GM19023 (cell line): ENCODE measurements around the gene TRAPPC8.
"Not testable (repeated sequence)": the region's sequence is repeated elsewhere in the genome, so short reads cannot be mapped to it uniquely, and the experiment has no call there.

ENCODE experiments used
- ATAC-seq: cut with Tn5 transposase; IDR thresholded peaks from one replicate; pipeline ENCODE4 v1.9.1; 2021; ENCODE audit warnings: mild to moderate bottlenecking, moderate library complexity; ENCODE audit not compliant: unreplicated experiment

The TRAPPC8 gene

DNA sequence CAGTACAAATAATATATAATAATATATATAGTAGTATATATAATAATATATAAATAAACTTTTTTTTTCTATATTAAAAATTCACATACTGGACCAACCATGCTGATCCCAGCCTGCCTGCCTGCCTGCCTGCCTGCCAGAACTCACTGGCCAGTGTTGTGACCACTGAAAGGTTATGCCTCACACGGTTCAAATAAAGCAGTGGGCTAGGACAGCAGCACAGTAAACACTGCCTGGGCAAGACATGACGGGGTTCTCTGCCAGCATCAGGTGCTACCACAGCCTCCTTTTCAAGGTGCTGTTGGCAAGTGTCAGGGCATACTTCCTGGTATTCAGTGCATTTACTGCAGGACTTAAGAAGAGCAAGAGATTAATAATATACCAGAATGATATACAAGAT lies 67.6 kb downstream of the TRAPPC8 start:
- ATAC-seq: no peak

DNA sequence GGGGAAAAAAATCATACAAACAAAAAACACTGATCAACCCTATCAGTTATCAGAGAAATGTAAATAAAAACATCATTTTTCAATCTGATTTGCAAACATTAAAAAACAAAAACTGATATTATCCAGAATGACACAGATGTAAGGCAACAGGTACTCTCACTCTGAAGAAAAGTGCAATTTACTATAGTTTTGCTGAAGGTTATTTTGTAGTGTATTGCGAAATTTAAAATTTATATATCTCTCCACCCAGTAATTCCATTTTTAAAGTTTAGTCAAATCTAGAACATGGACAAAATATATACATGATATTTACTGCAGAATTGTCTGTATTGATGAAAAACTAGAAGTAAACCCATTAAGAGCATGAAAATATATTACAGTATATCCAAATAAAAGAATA lies 79.8 kb downstream of the TRAPPC8 start:
- no peak for ATAC-seq

DNA sequence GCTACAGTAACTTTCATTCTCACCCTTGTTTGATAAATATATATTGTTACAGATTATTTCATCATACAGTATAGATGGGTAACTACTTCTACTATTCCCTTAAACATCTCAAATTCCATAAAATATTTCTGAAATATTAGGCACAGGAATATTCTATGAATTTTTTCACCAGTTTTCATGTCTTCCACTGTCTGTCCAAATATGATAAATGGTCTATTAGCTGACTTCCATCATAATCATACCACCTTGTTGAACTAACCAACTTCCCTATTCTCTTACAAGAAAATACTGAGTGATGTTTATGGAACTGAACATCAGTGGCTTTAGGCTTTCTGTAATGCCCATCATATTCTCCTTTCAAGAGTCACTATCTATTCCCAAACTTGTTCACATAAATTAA lies 82.4 kb downstream of the TRAPPC8 start:
- no peak for ATAC-seq

DNA sequence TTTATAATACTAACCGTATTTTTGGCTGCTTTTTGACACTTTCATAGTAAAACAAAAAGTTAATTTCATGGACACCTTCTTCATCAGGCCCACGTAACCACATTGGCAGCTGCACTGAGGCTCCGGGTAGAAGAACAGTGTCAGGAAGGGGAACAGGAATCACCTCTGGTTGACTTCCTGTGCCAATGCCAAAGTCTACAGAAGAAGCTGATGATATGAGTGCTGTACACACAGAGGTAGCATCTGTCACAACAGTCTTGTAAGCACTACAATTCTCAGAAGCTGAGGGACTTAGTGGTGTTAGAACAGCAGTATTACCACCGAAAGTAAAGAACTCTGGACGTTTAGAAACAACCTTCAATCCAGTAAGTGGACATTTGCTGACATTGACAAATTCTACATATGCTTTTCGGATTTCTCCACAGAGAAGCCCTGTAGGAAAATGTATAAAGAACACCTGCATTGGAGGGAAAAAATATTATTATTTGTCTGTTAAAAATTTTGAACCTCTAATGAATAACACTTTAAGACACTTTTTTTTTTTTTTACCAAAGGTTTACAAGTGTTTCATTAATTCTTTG lies 85.3 kb downstream of the TRAPPC8 start:
- no peak for ATAC-seq

DNA sequence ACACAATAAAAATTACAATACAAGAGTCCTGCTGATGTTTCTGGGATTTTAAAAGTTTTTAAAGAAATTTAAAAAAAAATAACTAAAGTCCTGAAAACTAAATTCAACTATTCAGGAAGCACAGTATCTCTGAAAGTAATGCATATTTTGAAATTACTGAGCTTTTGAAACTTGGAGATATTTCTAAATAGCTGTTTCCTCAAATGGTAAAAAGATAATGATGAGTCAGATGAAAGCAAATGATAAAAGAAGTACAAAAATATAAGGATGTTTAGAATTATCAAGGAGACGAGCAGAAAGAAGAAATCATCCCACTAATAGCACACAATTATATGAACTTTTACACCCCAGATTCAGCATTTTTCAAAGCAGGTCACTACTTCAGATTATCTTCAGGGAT lies 92.1 kb downstream of the TRAPPC8 start:
- ATAC-seq: no peak

DNA sequence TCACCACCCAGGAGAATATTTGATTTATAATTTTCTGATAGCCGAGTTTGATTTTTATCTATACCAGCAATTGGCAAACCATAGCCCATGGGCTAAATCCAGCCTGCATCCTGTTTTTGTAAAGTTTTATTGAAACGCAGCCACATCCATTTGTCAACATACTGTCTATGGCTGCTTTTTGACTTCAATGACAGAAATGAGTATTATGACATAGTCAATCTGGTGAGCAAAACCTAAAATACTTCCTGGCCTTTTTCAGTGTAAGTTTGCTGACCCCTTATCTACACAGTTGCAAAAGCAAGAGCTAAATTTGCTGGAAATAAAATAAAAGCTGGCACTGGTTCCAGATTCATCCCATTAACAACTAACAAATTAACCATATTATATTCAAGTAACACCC lies 102.4 kb downstream of the TRAPPC8 start:
- ATAC-seq: no peak

DNA sequence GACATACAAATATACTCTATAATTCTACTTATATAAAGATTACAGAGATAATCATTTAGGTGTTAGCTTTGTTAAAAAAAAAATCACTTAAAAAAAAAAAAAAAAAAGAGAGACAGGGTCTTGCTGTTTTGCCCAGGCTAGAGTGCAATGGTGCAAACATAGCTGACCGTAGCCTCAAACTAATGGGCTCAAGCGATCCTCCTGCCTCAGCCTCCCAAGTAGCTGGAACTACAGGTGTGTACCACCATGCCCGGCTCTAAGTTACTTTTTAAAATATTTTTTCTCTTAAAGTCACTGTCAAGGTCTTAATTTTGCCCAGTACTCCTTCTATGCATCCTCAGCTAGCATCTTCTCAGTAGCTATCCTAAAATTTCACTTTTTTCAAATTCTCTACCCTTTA lies 105.0 kb downstream of the TRAPPC8 start:
- no peak for ATAC-seq

DNA sequence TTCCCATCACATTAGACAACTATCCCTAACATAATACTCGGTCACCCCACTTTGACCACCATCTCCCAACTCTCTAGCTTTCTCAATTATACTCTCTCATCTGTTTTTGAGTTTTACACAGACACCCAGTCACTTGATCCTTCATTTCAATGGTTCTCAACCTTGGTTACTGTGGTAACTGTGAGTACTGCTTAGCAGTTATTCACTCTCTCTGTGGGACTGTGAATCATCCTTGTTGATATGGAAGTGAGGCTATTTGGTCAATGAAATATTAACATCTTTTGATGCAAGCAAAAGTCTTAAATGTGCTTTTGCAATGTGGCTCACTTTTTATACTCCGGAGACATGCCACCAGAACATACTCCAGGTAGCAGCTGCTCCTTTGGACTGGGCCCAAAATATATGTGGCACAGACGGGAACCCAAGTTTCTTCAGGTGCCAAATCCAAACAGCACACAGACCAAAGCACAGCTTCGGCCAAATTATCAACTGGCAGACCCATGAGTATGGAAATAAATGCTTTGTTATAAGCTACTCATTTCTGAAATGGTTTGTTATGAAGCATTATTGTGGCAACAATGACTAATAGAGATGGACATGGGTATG lies 107.3 kb downstream of the TRAPPC8 start:
- no peak for ATAC-seq

DNA sequence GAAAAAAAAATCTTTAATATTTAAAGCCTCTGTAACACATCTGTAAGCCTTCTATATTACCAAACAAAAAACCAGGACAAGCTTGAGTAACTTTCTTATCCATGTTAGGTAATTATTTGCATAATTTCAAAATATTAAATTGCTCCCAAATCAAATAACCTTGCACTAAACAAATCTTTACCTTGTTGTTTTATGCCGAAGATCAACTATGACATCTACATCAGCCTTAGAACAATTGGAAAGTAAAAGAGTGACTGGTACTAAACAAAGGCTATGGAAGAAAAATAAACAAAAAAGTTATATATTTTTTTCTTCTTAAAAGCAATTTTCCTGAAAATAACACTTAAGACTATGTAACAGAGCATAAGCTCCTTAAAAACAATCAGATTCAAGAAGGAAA lies 111.0 kb downstream of the TRAPPC8 start:
- no peak for ATAC-seq

DNA sequence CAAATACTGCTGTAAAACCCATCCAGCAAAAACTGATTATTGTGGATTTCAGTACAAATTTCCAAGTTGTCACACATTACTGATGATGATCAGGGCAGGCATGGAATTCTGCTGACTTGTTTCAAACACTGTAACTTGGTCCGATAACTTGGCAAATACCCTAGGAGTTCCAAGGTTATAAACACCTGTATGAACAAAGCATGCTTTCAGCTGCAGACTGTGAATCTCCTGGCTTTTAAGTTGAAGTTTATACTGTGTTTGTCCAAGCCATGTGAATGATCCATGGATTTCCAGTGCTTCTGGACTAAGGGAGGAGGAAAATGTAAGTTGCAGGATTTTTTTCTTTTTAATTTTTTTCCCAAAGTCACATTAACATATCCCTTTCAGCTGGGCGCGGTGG lies 112.2 kb downstream of the TRAPPC8 start:
- ATAC-seq: no peak

DNA sequence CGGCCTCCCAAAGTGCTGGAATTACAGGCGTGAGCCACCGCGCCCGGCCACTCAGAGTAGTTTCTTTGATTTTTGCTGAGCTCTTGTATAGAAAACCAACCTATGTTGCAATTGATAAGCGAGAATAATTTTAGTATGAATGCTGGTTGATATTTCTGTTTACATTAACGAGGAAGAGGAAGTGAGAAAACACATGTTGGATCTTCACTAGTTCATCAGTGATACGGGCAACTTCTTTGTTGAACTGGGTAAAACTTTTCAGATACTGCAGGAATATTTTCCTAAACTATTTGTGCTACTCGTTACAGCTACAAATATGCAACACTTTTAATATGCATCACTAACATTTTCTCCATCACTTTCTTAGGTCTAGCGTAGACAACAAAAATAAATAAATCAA lies 114.3 kb downstream of the TRAPPC8 start:
- ATAC-seq: no peak

DNA sequence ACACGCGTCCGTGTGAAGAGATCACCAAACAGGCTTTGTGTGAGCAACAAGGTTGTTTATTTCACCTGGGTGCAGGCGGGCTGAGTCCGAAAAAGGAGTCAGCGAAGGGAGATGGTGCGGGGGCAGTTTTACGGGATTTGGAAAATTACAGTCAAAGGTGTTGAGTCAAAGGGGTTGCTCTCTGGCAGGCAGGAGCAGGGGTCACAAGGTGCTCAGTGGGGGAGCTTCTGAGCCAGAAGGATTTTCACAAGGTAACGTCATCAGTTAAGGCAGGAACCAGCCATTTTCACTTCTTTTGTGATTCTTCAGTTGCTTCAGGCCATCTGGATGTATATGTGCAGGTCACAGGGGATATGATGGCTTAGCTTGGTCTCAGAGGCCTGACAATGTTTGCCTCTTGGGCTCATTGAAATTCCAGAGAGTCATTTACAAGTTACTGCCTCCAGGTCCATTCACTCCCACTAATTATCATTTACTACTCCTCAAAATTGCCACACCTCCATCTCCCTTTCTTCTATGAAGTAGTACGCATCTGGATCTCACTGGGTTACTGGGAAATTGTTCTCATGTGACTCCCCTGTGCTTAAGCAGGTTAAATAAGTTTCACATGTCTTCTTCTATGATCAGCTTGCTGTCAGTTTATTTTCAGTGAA lies 116.1 kb downstream of the TRAPPC8 start:
- not testable (repeated sequence) for ATAC-seq

DNA sequence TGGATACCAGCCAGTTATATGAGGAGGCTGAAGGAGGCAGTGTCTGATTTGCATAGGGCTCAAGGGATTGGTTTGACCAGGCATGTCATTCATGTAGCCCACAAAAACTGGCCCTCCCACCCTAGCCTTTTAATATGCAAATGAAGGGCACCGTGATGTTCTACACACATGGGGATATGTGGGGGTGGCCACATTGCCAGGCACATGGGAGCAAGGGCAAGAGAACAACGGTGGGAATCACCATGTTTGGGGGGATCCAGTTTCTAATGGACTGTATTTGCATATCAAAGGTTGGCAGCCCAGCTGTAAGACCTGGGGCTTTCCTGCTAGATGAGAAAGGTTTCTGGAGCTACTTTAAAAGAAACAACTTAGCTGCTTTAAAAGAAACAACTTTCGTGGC lies 117.2 kb downstream of the TRAPPC8 start:
- no peak for ATAC-seq

DNA sequence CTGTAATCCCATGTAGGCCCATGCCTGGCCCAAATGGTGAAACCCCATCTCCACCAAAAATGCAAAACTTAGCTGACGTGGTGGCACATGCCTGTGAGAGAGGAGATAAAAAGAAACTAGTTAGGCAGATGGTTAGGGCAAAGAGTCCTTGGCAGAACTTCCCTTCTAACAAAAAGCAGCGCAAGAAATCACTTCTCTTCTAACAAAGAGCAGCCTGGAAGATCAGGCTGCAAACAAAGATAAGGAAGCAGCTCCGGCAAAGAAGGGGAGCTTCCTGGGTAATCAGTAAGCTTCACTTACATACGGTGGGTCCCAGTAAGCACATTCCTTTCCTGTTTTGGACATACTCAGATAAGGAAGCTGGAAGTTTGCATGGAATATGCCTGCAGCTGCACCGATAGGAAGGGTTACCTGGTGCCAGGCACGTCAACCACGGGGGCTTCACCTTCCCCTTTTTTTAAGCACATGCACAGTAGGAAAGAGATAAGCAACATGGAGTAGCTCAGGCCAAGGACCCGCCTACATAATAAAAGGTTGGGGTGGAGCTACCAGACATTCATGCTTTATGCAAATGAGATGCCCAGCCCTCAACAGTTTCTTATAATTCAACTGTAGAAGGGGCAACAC lies 121.3 kb downstream of the TRAPPC8 start:
- no peak for ATAC-seq

DNA sequence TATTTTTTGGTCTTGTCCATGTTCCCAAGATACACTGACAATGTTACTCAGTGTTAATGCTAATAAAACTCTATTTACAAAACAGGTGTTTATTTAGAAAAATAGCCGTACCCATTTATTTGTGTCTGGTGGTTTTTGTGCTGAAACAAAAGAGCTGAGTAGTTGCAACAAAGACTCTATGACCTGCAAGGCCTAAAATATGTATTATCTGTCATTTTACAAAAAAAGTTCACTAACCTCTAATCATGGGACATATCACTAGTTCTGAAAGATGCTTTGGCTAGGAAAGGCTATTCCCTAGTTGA lies 123.1 kb downstream of the TRAPPC8 start:
- ATAC-seq: no peak

DNA sequence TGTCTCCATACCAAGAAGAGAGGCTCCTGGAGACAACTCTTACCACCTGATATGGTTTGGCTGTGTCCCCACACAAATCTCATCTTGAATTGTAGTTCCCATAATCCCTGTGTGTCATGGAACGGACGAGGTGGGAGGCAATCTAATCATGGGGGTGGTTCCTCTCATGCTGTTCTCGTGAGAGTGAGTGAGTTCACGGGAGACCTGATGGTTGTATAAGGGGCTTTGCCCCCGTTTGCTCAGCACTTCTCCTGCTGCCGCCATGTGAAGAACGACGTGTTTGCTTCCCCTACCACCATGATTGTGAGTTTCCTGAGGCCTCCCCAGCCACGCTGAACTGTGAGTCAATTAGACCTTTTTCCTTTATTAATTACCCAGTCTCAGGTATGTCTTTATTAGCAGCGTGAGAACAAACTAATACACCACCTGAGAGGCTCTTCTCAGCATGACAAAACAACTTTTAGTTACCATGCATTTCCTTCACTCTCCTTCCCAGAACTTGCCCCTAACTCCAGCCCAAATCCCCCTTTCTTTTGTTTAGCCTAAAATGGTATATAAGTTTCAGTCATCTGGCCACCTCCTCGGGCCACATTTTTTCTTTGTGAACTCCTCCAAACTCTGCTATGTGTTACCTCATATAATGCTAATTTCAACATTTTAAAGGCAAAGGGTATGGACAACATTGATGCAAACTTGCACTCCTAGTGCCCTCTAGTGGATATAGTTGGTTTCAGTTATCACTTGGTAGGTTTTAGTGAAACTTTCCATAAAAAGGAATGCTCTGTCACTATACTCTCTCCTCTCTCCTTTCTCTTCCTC lies 123.6 kb downstream of the TRAPPC8 start:
- peak; percentile 58 for ATAC-seq

DNA sequence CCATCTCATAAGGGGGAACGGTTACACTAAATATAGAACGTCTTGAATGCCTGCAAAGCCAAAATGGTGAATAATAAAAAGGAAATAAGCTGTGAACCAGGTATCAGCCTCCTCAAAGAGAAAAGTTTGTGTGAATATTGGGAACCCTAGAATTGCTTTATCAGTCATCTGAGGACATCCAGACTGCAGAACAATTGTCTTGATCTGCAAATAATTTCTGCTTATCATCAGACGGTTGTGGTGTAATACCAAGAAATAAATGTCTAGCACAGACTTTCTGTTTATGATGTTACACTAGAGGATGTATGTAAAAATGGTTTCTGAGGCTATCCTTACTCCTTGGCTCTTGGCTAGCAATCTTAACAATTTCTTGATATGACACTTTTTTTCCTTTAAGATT lies 128.8 kb downstream of the TRAPPC8 start:
- no peak for ATAC-seq

DNA sequence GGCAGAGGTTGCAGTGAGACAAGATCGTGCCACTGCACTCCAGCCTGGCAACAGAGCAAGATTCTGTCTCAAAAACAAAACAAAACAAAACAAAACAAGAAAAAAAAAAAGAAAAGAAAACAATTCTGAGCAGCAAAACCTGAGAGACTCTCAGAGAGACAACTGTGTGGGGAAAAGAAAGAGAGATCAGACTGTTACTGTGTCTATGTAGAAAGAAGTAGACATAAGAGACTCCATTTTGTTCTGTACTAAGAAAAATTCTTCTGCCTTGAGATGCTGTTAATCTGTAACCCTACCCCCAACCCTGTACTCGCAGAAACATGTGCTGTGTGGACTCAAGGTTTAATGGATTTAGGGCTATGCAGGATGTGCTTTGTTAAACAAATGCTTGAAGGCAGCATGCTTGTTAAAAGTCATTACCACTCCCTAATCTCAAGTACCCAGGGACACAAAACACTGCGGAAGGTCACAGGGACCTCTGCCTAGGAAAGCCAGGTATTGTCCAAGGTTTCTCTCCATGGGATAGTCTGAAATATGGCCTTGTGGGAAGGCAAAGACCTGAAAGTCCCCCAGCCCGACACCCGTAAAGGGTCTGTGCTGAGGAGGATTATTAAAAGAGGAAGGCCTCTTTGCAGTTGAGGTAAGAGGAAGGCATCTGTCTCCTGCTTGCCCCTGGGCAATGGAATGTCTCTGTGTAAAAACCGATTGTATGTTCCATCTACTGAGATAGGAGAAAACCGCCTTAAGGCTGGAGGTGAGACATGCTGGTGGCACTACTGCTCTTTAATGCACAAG lies 132.4 kb downstream of the TRAPPC8 start:
- not testable (repeated sequence) for ATAC-seq

DNA sequence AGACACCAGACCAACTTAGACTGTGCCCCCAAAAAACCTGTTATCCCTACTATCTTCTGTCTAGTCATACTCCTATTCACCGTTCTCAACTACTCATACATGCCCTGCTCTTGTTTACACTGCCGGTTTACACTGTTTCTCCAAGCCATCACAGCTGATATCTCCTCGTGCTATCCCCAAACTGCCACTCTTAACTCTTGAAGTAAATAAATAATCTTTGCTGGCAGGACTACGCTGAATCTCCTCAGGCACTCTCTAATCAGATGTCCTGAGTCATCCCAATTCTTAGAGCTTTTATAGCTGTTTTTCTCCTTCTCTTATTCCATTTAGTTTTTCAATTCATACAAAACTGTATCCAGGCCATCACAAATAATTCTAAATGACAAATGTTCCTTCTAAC lies 133.9 kb downstream of the TRAPPC8 start:
- ATAC-seq: not testable (repeated sequence)

DNA sequence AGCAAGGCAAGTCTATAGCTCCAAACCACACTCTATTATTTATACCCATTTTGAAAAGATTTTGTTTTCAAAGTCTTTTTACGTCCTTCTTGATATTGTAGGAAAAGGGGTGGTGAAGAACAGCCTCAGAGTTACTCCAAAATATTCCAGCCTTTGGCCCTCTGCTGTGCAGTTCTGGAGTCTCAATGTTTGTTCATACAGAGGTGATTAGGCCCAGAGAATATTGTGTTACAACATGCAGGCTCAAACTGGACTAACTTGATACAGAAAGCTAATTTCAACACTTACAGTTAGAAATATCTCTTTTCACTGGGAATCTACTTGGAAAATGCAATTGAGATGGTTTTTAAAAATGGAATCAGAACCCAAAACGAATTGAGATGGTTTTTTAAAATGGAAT lies 141.8 kb downstream of the TRAPPC8 start:
- no peak for ATAC-seq

DNA sequence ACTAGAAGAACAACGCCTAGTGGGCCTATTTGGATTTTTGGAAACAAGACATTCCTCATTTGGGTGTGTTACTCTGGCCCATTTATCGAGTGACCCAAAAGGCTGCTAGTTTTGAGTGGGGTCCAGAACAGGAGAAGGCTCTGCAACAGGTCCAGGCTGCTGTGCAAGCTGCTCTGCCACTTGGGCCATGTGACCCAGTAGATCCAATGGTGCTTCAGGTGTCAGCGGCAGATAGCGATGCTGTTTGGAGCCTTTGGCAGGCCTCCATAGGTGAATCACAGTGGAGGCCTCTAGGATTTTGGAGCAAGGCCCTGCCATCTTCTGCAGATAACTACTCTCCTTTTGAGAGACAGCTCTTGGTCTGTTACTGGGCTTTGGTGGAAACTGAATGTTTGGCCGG lies 143.7 kb downstream of the TRAPPC8 start:
- ATAC-seq: not testable (repeated sequence)
